IPS-NIHi7 (cell line): ENCODE results near the gene NHLRC4.

Source experiments
- DNase-seq: peaks from one replicate; pipeline ENCODE4 v3.0.0; 2012; ENCODE audit warnings: mixed read lengths; ENCODE audit errors: extremely low spot score

Gene NHLRC4

DNA sequence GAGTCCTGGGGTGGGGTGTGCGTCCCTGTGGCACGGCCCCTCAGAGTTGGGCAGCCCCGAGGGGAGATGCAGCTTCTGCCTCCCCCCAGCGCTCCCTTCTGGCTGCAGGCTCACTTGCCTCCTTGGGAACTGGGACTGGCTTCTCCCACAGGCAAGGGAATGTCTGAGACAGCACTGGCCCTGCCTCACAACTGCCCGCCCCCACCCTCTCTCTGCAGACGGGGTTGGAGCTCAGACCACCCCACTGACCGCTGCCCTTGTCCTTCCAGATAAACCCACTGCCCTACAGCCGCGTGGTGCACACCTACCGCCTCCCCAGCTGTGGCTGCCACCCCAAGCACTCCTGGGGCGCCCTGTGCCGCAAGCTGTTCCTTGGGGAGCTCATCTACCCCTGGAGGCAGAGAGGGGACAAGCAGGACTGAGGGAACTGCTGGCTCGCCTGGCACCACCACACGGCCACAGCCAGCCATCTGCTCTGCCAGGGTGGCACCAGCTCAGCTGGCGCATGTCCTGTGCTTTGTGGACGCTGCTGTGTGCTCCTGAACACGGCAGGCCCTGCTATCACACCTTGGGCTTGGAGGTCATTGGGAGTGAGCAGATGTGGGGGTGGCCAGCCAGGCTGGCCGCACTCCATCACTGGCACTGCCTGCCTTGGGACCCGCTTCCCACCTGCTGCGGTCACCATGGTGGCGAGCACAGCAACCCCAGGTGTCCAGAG, 16.0 kb downstream of the NHLRC4 start:
- no peak for DNase-seq

DNA sequence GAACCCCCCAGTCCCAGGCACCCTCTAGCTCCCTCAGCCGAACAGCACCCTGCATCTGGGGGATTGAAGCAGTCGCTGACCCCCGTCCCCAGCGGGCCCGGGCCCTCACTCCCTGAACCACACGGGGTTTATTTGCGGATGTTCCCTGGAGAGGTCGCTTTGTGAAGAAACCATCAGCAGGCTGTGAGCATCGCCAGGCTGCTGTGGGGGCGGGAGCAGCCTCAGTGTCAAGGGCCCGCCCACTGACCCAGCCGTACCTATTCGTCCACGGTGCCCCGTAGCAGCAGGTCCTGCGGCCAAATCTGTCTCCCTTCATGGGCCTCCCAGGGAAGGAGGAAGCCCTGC, 16.6 kb downstream of the NHLRC4 start:
- peak; percentile 62 for DNase-seq

- no peak for DNase-seq
These were observed 17.2 kb downstream of the NHLRC4 start for GRCh38 chr16:583815-584591.

DNA sequence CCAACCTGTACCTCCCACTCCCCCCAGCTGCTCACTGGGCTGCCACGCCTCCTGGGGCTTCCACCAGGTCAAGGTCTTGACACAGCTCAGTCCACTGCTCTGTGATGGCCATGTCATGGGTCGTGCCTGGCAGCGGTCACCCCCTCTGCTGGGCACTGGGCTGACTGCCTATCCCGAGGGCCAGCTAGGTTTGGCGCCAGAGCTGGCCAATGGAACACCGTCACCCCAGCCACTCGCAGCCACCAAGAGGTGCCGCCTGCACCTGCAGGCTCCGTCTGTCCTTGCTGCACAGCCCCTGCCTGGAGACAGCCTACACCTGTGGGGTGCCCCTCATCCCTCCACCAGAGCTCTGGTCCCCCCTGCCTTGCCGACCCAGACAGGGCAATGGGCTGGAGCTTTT, 18.5 kb downstream of the NHLRC4 start:
- no peak for DNase-seq

GRCh38 chr16:586047-586644, 19.3 kb downstream of the NHLRC4 start:
- no peak for DNase-seq

GRCh38 chr16:586645-587590, 20.1 kb downstream of the NHLRC4 start:
- DNase-seq, result no peak

GRCh38 chr16:588639-588888, 21.8 kb downstream of the NHLRC4 start:
- no peak for DNase-seq

DNA sequence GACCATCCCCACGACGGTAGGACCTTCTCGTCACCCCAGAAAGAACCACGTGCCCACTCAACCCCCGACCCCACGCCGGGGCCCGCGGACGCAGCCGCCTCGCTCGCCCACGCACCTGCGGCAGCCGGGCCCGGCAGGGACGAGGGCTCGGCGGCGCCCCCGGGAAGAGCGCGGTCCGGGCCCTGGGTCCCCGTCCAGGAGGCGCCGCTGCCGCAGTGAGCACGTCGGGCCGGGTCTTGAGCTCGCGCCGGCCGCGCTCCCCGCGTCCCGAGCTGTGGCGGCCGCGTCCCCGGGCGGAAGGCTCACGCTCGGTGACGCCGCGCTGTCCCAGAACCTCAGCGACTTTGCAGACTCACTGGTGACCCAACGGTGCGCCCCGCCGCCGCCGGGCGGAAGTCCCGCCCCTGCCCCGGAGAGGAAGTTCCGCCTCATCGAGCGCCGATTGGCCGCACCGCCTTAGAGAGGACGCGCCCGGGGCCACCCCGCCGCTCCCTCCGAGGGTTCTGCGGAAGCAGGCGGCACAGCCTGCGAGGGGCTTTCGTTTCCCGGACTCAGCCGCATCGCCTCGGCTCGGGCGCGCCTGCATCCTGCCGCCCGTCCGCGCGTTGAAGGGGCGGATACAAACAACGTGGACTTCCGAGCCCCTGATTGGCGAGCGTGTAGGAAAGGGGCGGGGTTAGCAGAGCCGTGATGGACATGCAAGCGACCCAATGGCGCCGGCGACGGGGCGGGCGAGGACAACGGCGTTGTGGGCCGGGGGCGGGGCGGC, 22.3 kb downstream of the NHLRC4 start:
- DNase-seq, result peak; percentile 88

DNA sequence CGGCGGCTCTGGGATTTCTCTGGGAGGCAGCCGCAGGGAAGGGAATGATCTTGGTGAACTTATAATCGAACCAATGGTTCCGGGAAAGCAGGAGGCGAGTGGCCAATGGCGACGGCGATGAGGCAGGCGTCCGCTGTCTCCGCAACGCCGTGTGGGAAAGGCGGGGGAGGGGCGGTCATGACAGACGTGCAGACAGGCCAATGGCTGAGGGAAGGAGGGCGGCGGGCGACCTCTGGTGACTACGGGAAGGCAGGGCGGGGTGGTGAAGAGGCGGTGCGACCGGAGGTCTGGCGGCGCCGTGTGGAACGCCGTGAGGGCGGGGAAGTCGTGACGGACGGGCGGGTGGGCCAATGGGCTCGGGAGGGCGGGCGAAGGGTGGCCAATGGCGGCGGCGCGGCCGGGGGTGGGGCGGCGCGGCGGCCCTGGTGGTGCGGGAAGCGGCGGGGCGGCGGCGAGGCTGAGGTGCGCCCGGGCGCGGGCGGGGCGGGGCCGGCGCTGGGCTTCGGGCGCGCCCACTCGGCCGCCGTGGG, 22.9 kb downstream of the NHLRC4 start, which contains the start of gene RAB40C:
TSS of gene RAB40C (plus strand) at position 409 of the 530 bp plus-strand sequence. CDS start 226 bp downstream, outside the sequence.
- DNase-seq, result peak; percentile 98

DNA sequence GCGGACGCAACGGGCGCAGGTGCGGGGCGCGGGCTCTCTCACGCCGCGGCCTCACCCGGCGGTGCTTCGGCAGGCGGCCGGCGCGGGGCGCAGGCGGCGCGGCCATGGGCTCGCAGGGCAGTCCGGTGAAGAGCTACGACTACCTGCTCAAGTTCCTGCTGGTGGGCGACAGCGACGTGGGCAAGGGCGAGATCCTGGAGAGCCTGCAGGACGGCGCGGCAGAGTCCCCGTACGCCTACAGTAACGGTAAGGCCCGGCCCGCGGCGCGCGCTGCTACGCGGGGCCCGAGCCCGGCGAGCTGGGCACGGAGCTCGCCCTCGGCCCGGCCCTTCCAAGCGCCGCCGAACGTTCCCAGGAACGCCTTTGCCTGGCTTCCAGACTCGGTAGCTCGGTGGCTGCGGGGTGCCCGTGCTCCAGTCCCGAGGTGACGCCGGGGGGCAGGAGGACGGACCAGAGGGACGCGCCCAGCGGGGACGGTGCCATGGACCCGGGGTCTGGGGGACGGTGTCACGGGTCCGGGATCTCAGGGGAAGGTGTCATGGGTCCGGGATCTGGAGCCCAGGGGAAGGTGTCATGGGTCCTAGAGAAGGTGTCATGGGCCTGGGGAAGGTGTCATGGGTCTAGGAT, 23.5 kb downstream of the NHLRC4 start:
- DNase-seq, result no peak

- no peak for DNase-seq
These were observed 24.0 kb downstream of the NHLRC4 start for GRCh38 chr16:590815-591200.

GRCh38 chr16:591231-591630, 24.4 kb downstream of the NHLRC4 start:
- DNase-seq, result no peak

- no peak for DNase-seq
These were observed 25.2 kb downstream of the NHLRC4 start for GRCh38 chr16:591892-592517.

DNA sequence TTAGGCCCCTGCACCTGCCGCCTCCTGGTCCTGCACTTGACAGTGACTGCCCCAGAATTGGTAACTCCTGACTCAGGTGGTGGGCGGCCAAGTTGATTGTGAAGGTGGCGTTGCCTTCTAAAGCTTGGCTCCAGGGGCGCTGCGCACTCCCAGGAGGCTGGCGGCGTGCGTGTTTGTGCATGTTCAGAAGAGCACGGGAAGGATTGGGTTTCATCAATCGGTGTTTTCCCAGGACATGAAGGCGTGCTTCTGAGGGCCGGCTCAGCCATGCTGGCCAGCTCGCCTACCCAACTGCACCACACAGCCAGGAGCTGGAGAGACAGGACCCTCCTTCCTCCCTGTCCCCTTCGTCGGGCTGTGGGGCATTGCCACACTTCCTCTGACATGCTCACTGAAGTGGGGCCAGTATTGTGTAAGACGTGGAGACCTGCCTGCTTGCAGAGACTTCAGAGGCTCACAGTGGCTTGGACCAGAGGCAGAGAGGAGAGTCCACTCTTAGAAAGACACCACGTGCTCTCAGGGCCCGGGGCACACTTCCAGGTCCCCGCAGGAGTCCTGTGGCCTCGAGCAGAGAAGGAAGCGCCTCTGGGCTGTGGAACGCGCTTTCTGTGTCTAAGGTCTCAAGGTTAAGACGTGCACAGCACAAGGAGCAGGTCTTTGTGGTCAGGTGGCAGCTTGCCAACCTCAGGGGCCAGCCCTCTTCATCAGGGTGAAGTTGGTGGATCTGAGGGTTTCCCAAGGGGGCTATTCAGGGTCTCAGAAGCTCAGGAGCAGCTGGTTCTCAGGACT, 25.9 kb downstream of the NHLRC4 start:
- DNase-seq, result no peak

DNA sequence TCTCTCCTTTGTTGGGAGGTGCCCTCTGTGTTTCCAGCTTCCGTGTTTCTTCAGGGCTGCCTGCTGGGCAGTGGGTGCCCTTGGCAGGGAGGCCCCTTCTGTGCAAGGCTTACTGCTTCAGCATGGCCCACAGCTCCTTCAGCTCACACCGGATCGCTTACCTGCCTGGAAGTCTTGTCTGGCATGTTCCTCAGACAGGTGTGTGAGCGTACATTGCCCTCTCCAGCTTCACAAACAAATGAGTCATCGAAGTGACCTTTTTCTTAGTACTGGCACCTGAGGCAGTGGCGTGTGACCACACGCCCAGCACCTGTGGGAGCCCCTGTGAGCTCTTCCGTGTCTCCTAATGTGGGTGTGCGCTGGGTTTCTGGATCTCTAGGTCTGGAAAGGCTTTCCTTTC, 26.6 kb downstream of the NHLRC4 start:
- DNase-seq, result no peak

GRCh38 chr16:593807-594206, 27.0 kb downstream of the NHLRC4 start:
- DNase-seq, result no peak

GRCh38 chr16:595094-595528, 28.3 kb downstream of the NHLRC4 start:
- DNase-seq, result no peak

DNA sequence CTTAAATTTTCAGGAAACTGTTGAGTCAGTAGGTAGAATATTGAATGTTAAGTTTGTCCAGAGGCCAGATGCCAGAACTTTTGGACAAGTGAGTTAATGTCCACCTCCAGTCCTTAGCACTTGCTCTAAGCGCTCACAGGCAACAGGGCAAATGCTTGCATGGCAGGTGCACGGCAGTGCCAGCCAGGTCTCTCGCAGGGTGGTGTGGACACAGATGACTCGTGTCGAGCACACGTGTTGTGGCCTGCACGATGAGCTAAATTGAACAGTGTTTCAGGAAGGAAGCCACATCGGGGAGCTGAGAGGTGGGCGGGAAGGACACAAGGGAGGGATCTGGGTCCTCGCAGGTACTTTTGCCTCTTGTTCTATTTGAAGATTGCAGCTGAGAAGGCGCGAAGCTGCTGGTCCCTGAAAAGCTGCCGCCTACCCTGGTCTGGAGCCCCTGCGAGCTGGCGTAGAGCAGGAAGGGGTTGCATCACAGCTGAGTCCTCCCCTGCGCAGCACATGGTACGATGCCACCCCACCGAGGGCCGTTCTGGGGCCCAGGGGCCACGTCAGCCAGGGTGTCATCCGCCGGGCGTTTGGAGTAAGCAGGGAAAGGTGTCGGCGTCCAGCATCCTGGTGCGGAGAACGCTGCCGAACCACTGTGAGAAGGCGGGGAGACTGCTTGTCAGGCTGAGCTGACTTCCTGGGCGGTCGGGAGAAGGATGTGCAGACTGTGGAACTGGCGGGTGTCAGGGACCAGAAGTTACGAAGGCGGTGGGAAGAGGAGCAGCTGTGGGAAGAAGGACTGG, 29.3 kb downstream of the NHLRC4 start:
- DNase-seq, result no peak

- no peak for DNase-seq
These were observed 29.9 kb downstream of the NHLRC4 start for GRCh38 chr16:596736-597060.
